Measurements from ENCODE around the gene MUC6.

MUC6 gene

DNA sequence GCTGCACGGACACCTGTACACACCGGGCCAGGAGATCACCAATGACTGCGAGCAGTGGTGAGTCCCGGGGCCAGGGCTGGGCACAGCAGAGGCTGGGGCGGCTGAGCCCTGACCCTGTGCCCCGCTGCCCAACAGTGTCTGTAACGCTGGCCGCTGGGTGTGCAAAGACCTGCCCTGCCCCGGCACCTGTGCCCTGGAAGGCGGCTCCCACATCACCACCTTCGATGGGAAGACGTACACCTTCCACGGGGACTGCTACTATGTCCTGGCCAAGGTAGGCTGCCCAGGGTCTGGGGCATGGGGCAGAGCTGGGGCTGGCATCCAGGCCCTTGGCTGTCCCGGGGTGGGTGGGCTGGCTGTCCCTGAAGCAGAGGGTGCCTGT lies 45.8 kb upstream of the MUC6 start:
- H3K4me3 ChIP-seq (ENCODE audit: low read depth, low read length): no peak overlapping the region
- no peak for DNase-seq
- H3K4me1 ChIP-seq: no peaks in the 10 kb centered on the region
- 0 out of 2 replicates have a peak, but pooled peaks cover 7% of the 10 kb centered on the region for H3K27me3 ChIP-seq
- TF ChIP-seq, protein P1, sequence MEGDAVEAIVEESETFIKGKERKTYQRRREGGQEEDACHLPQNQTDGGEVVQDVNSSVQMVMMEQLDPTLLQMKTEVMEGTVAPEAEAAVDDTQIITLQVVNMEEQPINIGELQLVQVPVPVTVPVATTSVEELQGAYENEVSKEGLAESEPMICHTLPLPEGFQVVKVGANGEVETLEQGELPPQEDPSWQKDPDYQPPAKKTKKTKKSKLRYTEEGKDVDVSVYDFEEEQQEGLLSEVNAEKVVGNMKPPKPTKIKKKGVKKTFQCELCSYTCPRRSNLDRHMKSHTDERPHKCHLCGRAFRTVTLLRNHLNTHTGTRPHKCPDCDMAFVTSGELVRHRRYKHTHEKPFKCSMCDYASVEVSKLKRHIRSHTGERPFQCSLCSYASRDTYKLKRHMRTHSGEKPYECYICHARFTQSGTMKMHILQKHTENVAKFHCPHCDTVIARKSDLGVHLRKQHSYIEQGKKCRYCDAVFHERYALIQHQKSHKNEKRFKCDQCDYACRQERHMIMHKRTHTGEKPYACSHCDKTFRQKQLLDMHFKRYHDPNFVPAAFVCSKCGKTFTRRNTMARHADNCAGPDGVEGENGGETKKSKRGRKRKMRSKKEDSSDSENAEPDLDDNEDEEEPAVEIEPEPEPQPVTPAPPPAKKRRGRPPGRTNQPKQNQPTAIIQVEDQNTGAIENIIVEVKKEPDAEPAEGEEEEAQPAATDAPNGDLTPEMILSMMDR (IDR thresholded peaks at IDR 0.05; ENCODE audit: low read depth, low read length): no peak
- H3K36me3 ChIP-seq: no peaks in the 10 kb centered on the region
- H3K9me3 ChIP-seq: no peaks in the 10 kb centered on the region

DNA sequence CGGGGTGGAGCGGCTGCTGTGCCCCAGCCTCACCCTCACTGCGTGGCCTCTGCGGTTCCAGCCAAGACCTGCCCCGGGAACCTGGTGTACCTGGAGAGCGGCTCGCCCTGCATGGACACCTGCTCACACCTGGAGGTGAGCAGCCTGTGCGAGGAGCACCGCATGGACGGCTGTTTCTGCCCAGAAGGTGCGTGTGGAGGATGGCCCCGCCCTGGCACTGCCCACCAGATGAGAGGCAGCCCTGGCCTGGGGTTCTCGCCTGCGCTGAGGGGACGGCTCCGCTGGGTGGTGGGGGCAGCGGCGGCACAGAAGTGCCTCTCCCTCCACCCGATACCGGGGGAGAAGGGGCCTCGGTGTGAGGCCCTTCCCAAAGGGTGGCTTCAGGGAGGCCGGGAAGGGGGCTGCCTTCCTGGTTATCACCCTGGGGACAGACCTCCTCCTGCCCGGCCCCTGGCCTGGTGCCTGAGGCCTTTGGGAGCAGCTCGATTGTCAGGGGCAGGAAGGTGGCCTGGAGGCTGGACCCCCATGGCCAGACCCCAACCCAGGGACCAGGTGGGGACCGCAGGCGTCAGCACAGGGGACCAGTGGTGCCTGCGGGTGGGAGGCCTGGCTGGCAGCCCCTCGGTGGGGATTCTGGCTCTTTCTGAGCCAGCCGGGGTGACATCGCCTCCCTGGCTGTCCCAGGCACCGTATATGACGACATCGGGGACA lies 45.2 kb upstream of the MUC6 start:
- no peaks in the 10 kb centered on the region for H3K36me3 ChIP-seq
- DNase-seq: no peak
- no peak overlapping the region for H3K4me3 ChIP-seq (ENCODE audit: low read depth, low read length)
- TF ChIP-seq, protein P1 (IDR thresholded peaks at IDR 0.05; ENCODE audit: low read depth, low read length): no peak
- H3K9me3 ChIP-seq: no peaks in the 10 kb centered on the region
- H3K27me3 ChIP-seq: 0 out of 2 replicates have a peak, but pooled peaks cover 7% of the 10 kb centered on the region
- H3K4me1 ChIP-seq: no peaks in the 10 kb centered on the region

DNA sequence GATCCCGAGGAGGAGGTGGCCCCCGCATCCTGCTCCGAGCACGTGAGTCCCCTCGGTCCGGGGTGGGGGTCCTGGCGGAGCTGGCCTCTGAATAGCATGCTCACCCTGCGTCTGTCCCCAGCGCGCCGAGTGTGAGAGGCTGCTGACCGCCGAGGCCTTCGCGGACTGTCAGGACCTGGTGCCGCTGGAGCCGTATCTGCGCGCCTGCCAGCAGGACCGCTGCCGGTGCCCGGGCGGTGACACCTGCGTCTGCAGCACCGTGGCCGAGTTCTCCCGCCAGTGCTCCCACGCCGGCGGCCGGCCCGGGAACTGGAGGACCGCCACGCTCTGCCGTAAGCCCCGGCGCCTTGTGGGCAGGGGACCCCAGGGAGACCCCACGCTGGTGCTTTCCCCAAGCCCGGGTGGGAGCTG lies 41.7 kb upstream of the MUC6 start:
- H3K36me3 ChIP-seq: no peaks in the 10 kb centered on the region
- DNase-seq: no peak
- TF ChIP-seq, protein P1 (IDR thresholded peaks at IDR 0.05; ENCODE audit: low read depth, low read length): no peak
- no peak overlapping the region for H3K4me3 ChIP-seq (ENCODE audit: low read depth, low read length)
- H3K4me1 ChIP-seq: no peaks in the 10 kb centered on the region
- H3K9me3 ChIP-seq: no peaks in the 10 kb centered on the region
- H3K27me3 ChIP-seq: 0 out of 2 replicates have a peak, but pooled peaks cover 3% of the 10 kb centered on the region

DNA sequence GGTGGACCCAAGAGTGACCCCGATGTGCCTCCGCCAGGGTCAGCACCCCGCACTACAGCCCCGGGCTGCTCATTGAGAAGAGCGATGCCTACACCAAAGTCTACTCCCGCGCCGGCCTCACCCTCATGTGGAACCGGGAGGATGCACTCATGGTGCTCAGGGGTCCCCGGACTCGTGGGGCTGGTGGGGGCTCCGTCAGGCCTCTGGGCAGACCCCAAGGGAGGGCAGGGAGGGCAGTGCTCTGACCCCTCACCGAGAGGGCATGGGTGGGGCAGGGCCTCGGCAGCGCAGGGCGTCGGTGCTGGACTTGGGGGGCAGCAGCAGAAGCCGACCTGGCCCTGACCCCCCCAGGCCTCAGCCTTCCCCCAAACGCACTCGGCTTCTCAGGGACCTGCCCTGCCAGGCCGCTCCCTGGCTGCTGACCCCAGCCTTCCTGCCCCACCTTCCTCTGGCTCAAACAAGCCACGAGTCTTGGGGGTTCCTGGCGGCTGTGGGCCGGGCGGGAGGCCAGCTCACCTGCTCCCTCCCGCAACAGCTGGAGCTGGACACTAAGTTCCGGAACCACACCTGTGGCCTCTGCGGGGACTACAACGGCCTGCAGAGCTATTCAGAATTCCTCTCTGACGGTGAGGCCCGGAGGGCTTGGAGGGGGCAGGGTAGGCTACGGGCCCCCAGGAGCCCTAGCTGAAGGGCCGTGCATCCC lies 41.0 kb upstream of the MUC6 start:
- DNase-seq: no peak
- no peaks in the 10 kb centered on the region for H3K4me1 ChIP-seq
- no peaks in the 10 kb centered on the region for H3K9me3 ChIP-seq
- no peak overlapping the region for H3K4me3 ChIP-seq (ENCODE audit: low read depth, low read length)
- no peaks in the 10 kb centered on the region for H3K36me3 ChIP-seq
- 0 out of 2 replicates have a peak, but pooled peaks cover 3% of the 10 kb centered on the region for H3K27me3 ChIP-seq
- TF ChIP-seq, protein P1 (IDR thresholded peaks at IDR 0.05; ENCODE audit: low read depth, low read length): no peak

DNA sequence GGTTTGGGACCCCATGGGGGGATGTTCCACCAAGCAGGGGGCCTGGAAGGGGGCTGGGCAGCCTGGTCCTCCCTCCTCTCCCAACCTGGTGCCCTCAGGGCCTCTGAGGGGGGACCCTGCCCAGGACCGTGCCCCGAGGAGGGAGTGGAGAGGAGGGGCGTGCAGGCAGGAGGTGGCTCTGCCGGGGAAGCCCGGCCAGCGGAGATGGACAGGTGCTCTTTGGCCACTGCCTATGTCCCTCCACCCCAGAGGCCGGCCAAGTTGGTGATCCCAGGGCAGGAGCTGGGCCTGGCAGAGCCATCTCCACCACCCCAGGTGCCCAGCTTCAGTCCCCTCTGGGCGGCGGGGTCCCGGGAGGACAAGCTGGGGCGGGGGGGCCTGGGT lies 40.5 kb upstream of the MUC6 start:
- Histone ChIP-seq H3K4me1 (no peaks in the 10 kb centered on the region), H3K9me3 (no peaks in the 10 kb centered on the region), H3K4me3 (ENCODE audit: low read depth, low read length) (no peak overlapping the region), H3K36me3 (no peaks in the 10 kb centered on the region), H3K27me3 (0 out of 2 replicates have a peak, but pooled peaks cover 3% of the 10 kb centered on the region)
- TF ChIP-seq, protein P1 (IDR thresholded peaks at IDR 0.05; ENCODE audit: low read depth, low read length): no peak
- no peak for DNase-seq

Data from BE2C (cell line).